Measurements from ENCODE around the gene RPL19.
A peak's percentile ranks its signal among the peaks of the same experiment; 100 is the strongest.
"Not testable (repeated sequence)": the region's sequence is repeated elsewhere in the genome, so short reads cannot be mapped to it uniquely, and the experiment has no call there.

RPL19 gene

GRCh38 chr17:39200070-39200879 is at the start of gene RPL19:
RPL19 (plus strand) TSS chr17:39200283; CDS start chr17:39200345, 62 bp downstream.
- DNase-seq (ENCODE audit: low read depth), result no peak

- no peak for DNase-seq (ENCODE audit: low read depth)
Measured at GRCh38 chr17:39150795-39151149, 49.3 kb upstream of the RPL19 start.

GRCh38 chr17:39151150-39151942 is 48.7 kb upstream of the RPL19 start, which contains the start of gene PLXDC1:
PLXDC1 (minus strand) TSS chr17:39151637; CDS start chr17:39151437, 200 bp downstream.
- DNase-seq (ENCODE audit: low read depth), result no peak

GRCh38 chr17:39151943-39152818 is 47.9 kb upstream of the RPL19 start:
- DNase-seq (ENCODE audit: low read depth), result no peak

GRCh38 chr17:39153599-39154051 is 46.5 kb upstream of the RPL19 start:
- peak; percentile 92 for DNase-seq (ENCODE audit: low read depth)

- no peak for DNase-seq (ENCODE audit: low read depth)
Measured at GRCh38 chr17:39155654-39156053, 44.4 kb upstream of the RPL19 start.

- peak; percentile 80 for DNase-seq (ENCODE audit: low read depth)
Measured at GRCh38 chr17:39156491-39156890, 43.6 kb upstream of the RPL19 start.

GRCh38 chr17:39158623-39159022 is 41.5 kb upstream of the RPL19 start:
- DNase-seq (ENCODE audit: low read depth), result no peak

GRCh38 chr17:39161962-39162361 is 38.1 kb upstream of the RPL19 start:
- no peak for DNase-seq (ENCODE audit: low read depth)

GRCh38 chr17:39164675-39165143 is 35.4 kb upstream of the RPL19 start:
- DNase-seq (ENCODE audit: low read depth), result peak; percentile 94

- DNase-seq (ENCODE audit: low read depth), result no peak
Measured at GRCh38 chr17:39165178-39165840, 34.8 kb upstream of the RPL19 start.

- no peak for DNase-seq (ENCODE audit: low read depth)
Measured at GRCh38 chr17:39165841-39166349, 34.2 kb upstream of the RPL19 start, which contains the start of gene ARL5C. ARL5C (minus strand) TSS chr17:39166161; CDS start chr17:39165760, 401 bp downstream.

- no peak for DNase-seq (ENCODE audit: low read depth)
Measured at GRCh38 chr17:39166437-39167335, 33.4 kb upstream of the RPL19 start.

GRCh38 chr17:39167476-39167875 is 32.6 kb upstream of the RPL19 start:
- no peak for DNase-seq (ENCODE audit: low read depth)

GRCh38 chr17:39168503-39168902 is 31.6 kb upstream of the RPL19 start:
- DNase-seq (ENCODE audit: low read depth), result not testable (repeated sequence)

- no peak for DNase-seq (ENCODE audit: low read depth)
Measured at GRCh38 chr17:39169101-39169500, 31.0 kb upstream of the RPL19 start.

GRCh38 chr17:39169518-39169917 is 30.6 kb upstream of the RPL19 start:
- no peak for DNase-seq (ENCODE audit: low read depth)

GRCh38 chr17:39170109-39170508 is 30.0 kb upstream of the RPL19 start:
- no peak for DNase-seq (ENCODE audit: low read depth)

- DNase-seq (ENCODE audit: low read depth), result no peak
Measured at GRCh38 chr17:39170558-39170957, 29.5 kb upstream of the RPL19 start.

GRCh38 chr17:39171933-39172332 is 28.1 kb upstream of the RPL19 start:
- DNase-seq (ENCODE audit: low read depth), result no peak
